Ovary (tissue), 3 donors: ENCODE data around the gene G3BP1.

Source experiments
- EP300 ChIP-seq: sonication (generic); formaldehyde crosslinking; IDR thresholded peaks from one replicate; pipeline ENCODE4 v1.6.1; 2017; ENCODE audit warnings: antibody characterized with exemption
- POLR2A ChIP-seq: fragments of 450-650 bp; IDR thresholded peaks from one replicate; pipeline ENCODE4 v1.6.1; 2017; ENCODE audit warnings: antibody characterized with exemption, mild to moderate bottlenecking, moderate library complexity
- TF ChIP-seq, protein P1 (sequence below), 3 donors: fragments of 450-650 bp in 2 of 3; fragments of 200-600 bp in 1 of 3; IDR thresholded peaks; one replicate each; pipeline versions ENCODE4 v1.5.1 to v1.8.0; 2016 to 2022; ENCODE audit warnings: antibody characterized with exemption in 3 of 3, mild to moderate bottlenecking in 1 of 3
- donor health status: DM: no; HTN: no; CAD: no.

DNA sequence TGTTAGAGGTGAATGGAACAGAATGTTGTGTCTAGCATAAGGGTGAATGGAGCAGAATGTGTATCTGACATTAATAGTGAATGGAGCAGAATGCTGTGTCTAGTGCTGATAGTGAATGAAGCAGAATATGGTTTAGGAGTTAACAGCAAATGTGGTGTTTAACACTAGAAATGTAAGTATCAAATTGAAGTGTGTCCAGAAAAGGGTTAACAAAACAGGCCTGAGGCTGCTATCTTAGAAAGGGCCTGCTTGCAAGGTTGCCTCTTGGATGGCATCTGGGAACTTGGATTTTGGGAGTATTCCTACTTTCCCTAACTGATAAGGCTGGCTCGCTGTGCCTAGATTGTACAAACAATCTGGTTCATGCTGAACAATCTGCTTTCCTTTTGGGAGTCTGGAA lies 76.1 kb downstream of the G3BP1 start:
- TF ChIP-seq, protein P1, sequence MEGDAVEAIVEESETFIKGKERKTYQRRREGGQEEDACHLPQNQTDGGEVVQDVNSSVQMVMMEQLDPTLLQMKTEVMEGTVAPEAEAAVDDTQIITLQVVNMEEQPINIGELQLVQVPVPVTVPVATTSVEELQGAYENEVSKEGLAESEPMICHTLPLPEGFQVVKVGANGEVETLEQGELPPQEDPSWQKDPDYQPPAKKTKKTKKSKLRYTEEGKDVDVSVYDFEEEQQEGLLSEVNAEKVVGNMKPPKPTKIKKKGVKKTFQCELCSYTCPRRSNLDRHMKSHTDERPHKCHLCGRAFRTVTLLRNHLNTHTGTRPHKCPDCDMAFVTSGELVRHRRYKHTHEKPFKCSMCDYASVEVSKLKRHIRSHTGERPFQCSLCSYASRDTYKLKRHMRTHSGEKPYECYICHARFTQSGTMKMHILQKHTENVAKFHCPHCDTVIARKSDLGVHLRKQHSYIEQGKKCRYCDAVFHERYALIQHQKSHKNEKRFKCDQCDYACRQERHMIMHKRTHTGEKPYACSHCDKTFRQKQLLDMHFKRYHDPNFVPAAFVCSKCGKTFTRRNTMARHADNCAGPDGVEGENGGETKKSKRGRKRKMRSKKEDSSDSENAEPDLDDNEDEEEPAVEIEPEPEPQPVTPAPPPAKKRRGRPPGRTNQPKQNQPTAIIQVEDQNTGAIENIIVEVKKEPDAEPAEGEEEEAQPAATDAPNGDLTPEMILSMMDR (IDR thresholded peaks at IDR 0.05): no peak
- no peak for TF ChIP-seq EP300
- TF ChIP-seq POLR2A: no peak
